KOPT-K1 (cell line): ENCODE measurements around the gene TTC12.

Source experiments
- H3K27ac ChIP-seq: fragments of 200-600 bp; sonication (generic); 2 replicates; pipeline ENCODE4 v1.5.1; 2016; ENCODE audit warnings: antibody characterized with exemption, mild to moderate bottlenecking, low read depth, low read length; ENCODE audit not compliant: poor library complexity, severe bottlenecking
- H3K36me3 ChIP-seq: fragments of 200-600 bp; sonication (generic); 2 replicates; pipeline ENCODE4 v1.5.1; 2017; ENCODE audit warnings: antibody characterized with exemption, mild to moderate bottlenecking, low read length, moderate library complexity; ENCODE audit not compliant: insufficient read depth
- H3K9me3 ChIP-seq: fragments of 200-600 bp; sonication (generic); 2 replicates; pipeline ENCODE4 v1.5.1; 2017; ENCODE audit warnings: antibody characterized with exemption, low read length, mild to moderate bottlenecking; ENCODE audit not compliant: insufficient read depth, poor library complexity, severe bottlenecking

Gene TTC12

GRCh38 chr11:113278481-113278880 is 35.9 kb upstream of the TTC12 start:
- Histone ChIP-seq H3K9me3 (no peaks in the 10 kb centered on the region), H3K36me3 (no peaks in the 10 kb centered on the region), H3K27ac (no peak overlapping the region)

GRCh38 chr11:113278925-113279324 is 35.5 kb upstream of the TTC12 start:
- no peak overlapping the region for H3K27ac ChIP-seq
- no peaks in the 10 kb centered on the region for H3K36me3 ChIP-seq
- H3K9me3 ChIP-seq: no peaks in the 10 kb centered on the region

- Histone ChIP-seq H3K9me3 (no peaks in the 10 kb centered on the region), H3K36me3 (no peaks in the 10 kb centered on the region), H3K27ac (no peak overlapping the region)
Measured at GRCh38 chr11:113279591-113279990, 34.8 kb upstream of the TTC12 start.

GRCh38 chr11:113281052-113281725 is 33.2 kb upstream of the TTC12 start:
- Histone ChIP-seq H3K27ac (no peak overlapping the region), H3K36me3 (no peaks in the 10 kb centered on the region), H3K9me3 (no peaks in the 10 kb centered on the region)

GRCh38 chr11:113282898-113283437 is 31.4 kb upstream of the TTC12 start:
- H3K36me3 ChIP-seq: no peaks in the 10 kb centered on the region
- no peaks in the 10 kb centered on the region for H3K9me3 ChIP-seq
- H3K27ac ChIP-seq: no peak overlapping the region

GRCh38 chr11:113283881-113284280 is 30.5 kb upstream of the TTC12 start:
- Histone ChIP-seq H3K9me3 (no peaks in the 10 kb centered on the region), H3K27ac (no peak overlapping the region), H3K36me3 (no peaks in the 10 kb centered on the region)

- Histone ChIP-seq H3K36me3 (no peaks in the 10 kb centered on the region), H3K9me3 (no peaks in the 10 kb centered on the region), H3K27ac (no peak overlapping the region)
Measured at GRCh38 chr11:113286009-113286408, 28.4 kb upstream of the TTC12 start.

GRCh38 chr11:113286509-113287497 is 27.6 kb upstream of the TTC12 start:
- H3K27ac ChIP-seq: no peak overlapping the region

GRCh38 chr11:113287801-113288200 is 26.6 kb upstream of the TTC12 start:
- Histone ChIP-seq H3K36me3 (no peaks in the 10 kb centered on the region), H3K9me3 (no peaks in the 10 kb centered on the region), H3K27ac (no peak overlapping the region)

More at GRCh38 chr11:113286509-113287497, 27.6 kb upstream of the TTC12 start:
- Histone ChIP-seq H3K36me3 (no peaks in the 10 kb centered on the region), H3K9me3 (no peaks in the 10 kb centered on the region)

- H3K9me3 ChIP-seq: no peaks in the 10 kb centered on the region
- H3K27ac ChIP-seq: no peak overlapping the region
- H3K36me3 ChIP-seq: no peaks in the 10 kb centered on the region
Measured at GRCh38 chr11:113288286-113288863, 26.0 kb upstream of the TTC12 start.

GRCh38 chr11:113289431-113290187 is 24.8 kb upstream of the TTC12 start:
- H3K36me3 ChIP-seq: no peaks in the 10 kb centered on the region
- H3K27ac ChIP-seq: no peak overlapping the region
- no peaks in the 10 kb centered on the region for H3K9me3 ChIP-seq

- Histone ChIP-seq H3K9me3 (no peaks in the 10 kb centered on the region), H3K27ac (no peak overlapping the region), H3K36me3 (no peaks in the 10 kb centered on the region)
Measured at GRCh38 chr11:113293936-113294335, 20.4 kb upstream of the TTC12 start.

- Histone ChIP-seq H3K27ac (no peak overlapping the region), H3K9me3 (no peaks in the 10 kb centered on the region), H3K36me3 (no peaks in the 10 kb centered on the region)
Measured at GRCh38 chr11:113295993-113296392, 18.4 kb upstream of the TTC12 start.

GRCh38 chr11:113296447-113297205 is 17.8 kb upstream of the TTC12 start:
- Histone ChIP-seq H3K27ac (no peak overlapping the region), H3K36me3 (no peaks in the 10 kb centered on the region), H3K9me3 (no peaks in the 10 kb centered on the region)
